Astrocyte (in vitro differentiated cells and primary cell): ENCODE results near the gene NOD1. TPM values are rescaled to one million over a fixed set of nuclear protein-coding genes. Genes with fewer than 3 reads are reported as not detected.

ENCODE experiments used
- DNase-seq: peaks from one replicate; pipeline ENCODE4 v3.0.0-alpha.2; 2010; ENCODE audit warnings: low read depth
- FAIRE-seq: peaks from 2 replicates; lab custom pipeline; 2011; peaks lifted over from hg19 to GRCh38; lab: Jason Lieb, UNC
- H2AFZ ChIP-seq: 2 replicates; pipeline ENCODE4 v1.6.0; 2012; ENCODE audit warnings: low read depth, low read length, inconsistent platforms
- H3K27ac ChIP-seq: 2 replicates; pipeline ENCODE4 v1.5.1; 2011; ENCODE audit warnings: low read depth, low read length, inconsistent platforms
- H3K27me3 ChIP-seq: 2 replicates; pipeline ENCODE4 v1.6.0; 2011; ENCODE audit warnings: low read length, inconsistent platforms; ENCODE audit not compliant: insufficient read depth
- H3K36me3 ChIP-seq: 2 replicates; pipeline ENCODE4 v1.5.1; 2011; ENCODE audit warnings: low read length, inconsistent platforms; ENCODE audit not compliant: insufficient read depth
- H3K4me1 ChIP-seq: 2 replicates; pipeline ENCODE4 v1.5.1; 2011; ENCODE audit warnings: low read length, inconsistent platforms; ENCODE audit not compliant: insufficient read depth
- H3K4me2 ChIP-seq: 2 replicates; pipeline ENCODE4 v1.6.0; 2012; ENCODE audit warnings: low read length, inconsistent platforms
- H3K4me3 ChIP-seq: 2 replicates; pipeline ENCODE4 v1.5.1; 2011; ENCODE audit warnings: low read depth, mild to moderate bottlenecking, low read length, inconsistent platforms; ENCODE audit not compliant: insufficient read depth
- H3K79me2 ChIP-seq: 2 replicates; pipeline ENCODE4 v1.6.0; 2012; ENCODE audit warnings: mild to moderate bottlenecking, low read length, inconsistent platforms; ENCODE audit not compliant: insufficient read depth
- H3K9ac ChIP-seq: 2 replicates; pipeline ENCODE4 v1.6.0; 2012; ENCODE audit warnings: mild to moderate bottlenecking, low read length, inconsistent platforms
- H3K9me3 ChIP-seq: 2 replicates; pipeline ENCODE4 v1.5.1; 2012; ENCODE audit warnings: low read depth, mild to moderate bottlenecking, low read length, inconsistent platforms; ENCODE audit not compliant: insufficient read depth
- H4K20me1 ChIP-seq: 2 replicates; pipeline ENCODE4 v1.6.0; 2012; ENCODE audit warnings: low read length, inconsistent platforms; ENCODE audit not compliant: insufficient read depth
- H3K27ac Mint-ChIP-seq: one replicate; pipeline ENCODE4 v1.8.0; 2021; ENCODE audit warnings: mild to moderate bottlenecking, mixed read lengths; ENCODE audit not compliant: unreplicated experiment
- H3K27me3 Mint-ChIP-seq: one replicate; pipeline ENCODE4 v1.8.0; 2021; ENCODE audit warnings: low read depth, mixed read lengths; ENCODE audit not compliant: unreplicated experiment
- H3K36me3 Mint-ChIP-seq: one replicate; pipeline ENCODE4 v1.8.0; 2021; ENCODE audit warnings: low read depth, mixed read lengths; ENCODE audit not compliant: unreplicated experiment
- H3K4me1 Mint-ChIP-seq: one replicate; pipeline ENCODE4 v1.8.0; 2021; ENCODE audit warnings: low read depth, mixed read lengths; ENCODE audit not compliant: unreplicated experiment
- H3K4me3 Mint-ChIP-seq: one replicate; pipeline ENCODE4 v1.8.0; 2021; ENCODE audit warnings: mild to moderate bottlenecking, moderate library complexity, mixed read lengths; ENCODE audit not compliant: unreplicated experiment
- H3K9me3 Mint-ChIP-seq: one replicate; pipeline ENCODE4 v1.8.0; 2021; ENCODE audit warnings: mild to moderate bottlenecking, mixed read lengths; ENCODE audit not compliant: unreplicated experiment
- CTCF ChIP-seq: IDR thresholded peaks from 2 replicates; pipeline ENCODE4 v1.5.1; 2011; ENCODE audit warnings: low read depth, mild to moderate bottlenecking, inconsistent platforms, low read length, moderate library complexity; ENCODE audit not compliant: insufficient read depth
- EZH2 ChIP-seq: IDR thresholded peaks from 2 replicates; pipeline ENCODE4 v1.6.1; 2012; ENCODE audit warnings: mild to moderate bottlenecking, low read length, inconsistent platforms; ENCODE audit not compliant: insufficient read depth
- total RNA-seq: library from RNA; stranded (reverse); gene quantifications from 2 replicates; pipeline ENCODE4 v1.2.1, GENCODE V29; 2021

The NOD1 gene
- total RNA-seq, 1 donor from 2014 or later = 9.7 TPM

GRCh38 chr7:30379741-30380140 lies 98.8 kb downstream of the NOD1 start:
- no peak overlapping the region for H3K27ac Mint-ChIP-seq
- H3K9me3 Mint-ChIP-seq = peaks cover 9% of the 10 kb centered on the region
- H3K9me3 ChIP-seq = no peaks in the 10 kb centered on the region
- no peak overlapping the region for H3K4me3 Mint-ChIP-seq
- no peaks in the 10 kb centered on the region for H3K4me1 ChIP-seq
- H3K9ac ChIP-seq = no peak overlapping the region
- H3K4me2 ChIP-seq = no peak overlapping the region
- DNase-seq (no peak), FAIRE-seq (no peak)
- no peaks in the 10 kb centered on the region for H3K27me3 ChIP-seq
- no peak overlapping the region for H2AFZ ChIP-seq
- no peaks in the 10 kb centered on the region for H4K20me1 ChIP-seq
- no peaks in the 10 kb centered on the region for H3K36me3 Mint-ChIP-seq
- H3K27me3 Mint-ChIP-seq = no peaks in the 10 kb centered on the region
- no peak overlapping the region for H3K4me3 ChIP-seq
- H3K4me1 Mint-ChIP-seq = no peaks in the 10 kb centered on the region
- TF ChIP-seq CTCF (no peak), EZH2 (no peak)
- no peak overlapping the region for H3K27ac ChIP-seq
- H3K36me3 ChIP-seq = no peaks in the 10 kb centered on the region
- no peaks in the 10 kb centered on the region for H3K79me2 ChIP-seq

GRCh38 chr7:30379131-30379530 lies 99.5 kb downstream of the NOD1 start:
- Mint-ChIP-seq H3K4me1 (no peaks in the 10 kb centered on the region), H3K4me3 (no peak overlapping the region), H3K27ac (no peak overlapping the region), H3K9me3 (peaks cover 9% of the 10 kb centered on the region), H3K27me3 (no peaks in the 10 kb centered on the region), H3K36me3 (no peaks in the 10 kb centered on the region)
- Histone ChIP-seq H3K9ac (no peak overlapping the region), H3K4me2 (no peak overlapping the region), H3K79me2 (no peaks in the 10 kb centered on the region), H2AFZ (no peak overlapping the region), H3K27me3 (no peaks in the 10 kb centered on the region), H3K4me3 (no peak overlapping the region), H3K36me3 (no peaks in the 10 kb centered on the region), H3K9me3 (no peaks in the 10 kb centered on the region), H3K4me1 (no peaks in the 10 kb centered on the region), H4K20me1 (no peaks in the 10 kb centered on the region), H3K27ac (no peak overlapping the region)
- DNase-seq = peak; percentile 35
- TF ChIP-seq CTCF (no peak), EZH2 (no peak)
- FAIRE-seq = no peak

GRCh38 chr7:30378275-30378674 lies 100.3 kb downstream of the NOD1 start:
- no peaks in the 10 kb centered on the region for H3K36me3 Mint-ChIP-seq

More at GRCh38 chr7:30378275-30378674, 100.3 kb downstream of the NOD1 start:
- Histone ChIP-seq H3K4me1 (no peaks in the 10 kb centered on the region), H4K20me1 (no peaks in the 10 kb centered on the region), H2AFZ (no peak overlapping the region), H3K9ac (no peak overlapping the region), H3K27me3 (no peaks in the 10 kb centered on the region), H3K27ac (no peak overlapping the region), H3K4me2 (no peak overlapping the region), H3K36me3 (no peaks in the 10 kb centered on the region), H3K4me3 (no peak overlapping the region), H3K79me2 (no peaks in the 10 kb centered on the region), H3K9me3 (no peaks in the 10 kb centered on the region)
- Mint-ChIP-seq H3K9me3 (peaks cover 5% of the 10 kb centered on the region), H3K4me1 (no peaks in the 10 kb centered on the region), H3K27me3 (no peaks in the 10 kb centered on the region), H3K27ac (no peak overlapping the region), H3K4me3 (no peak overlapping the region)
- FAIRE-seq (no peak), DNase-seq (no peak)
- TF ChIP-seq EZH2 = no peak
- no peak for TF ChIP-seq CTCF
